Urothelium cell line (cell line): ENCODE results near the gene CBFA2T2.
"Not testable (repeated sequence)": the region's sequence is repeated elsewhere in the genome, so short reads cannot be mapped to it uniquely, and the experiment has no call there.

Source experiments
- DNase-seq: peaks from one replicate; pipeline ENCODE4 v3.0.0; 2011; ENCODE audit warnings: low spot score, mixed read lengths
- FAIRE-seq: peaks from 2 replicates; lab custom pipeline; 2011; peaks lifted over from hg19 to GRCh38; lab: Jason Lieb, UNC

The CBFA2T2 gene

GRCh38 chr20:33490023-33490933 lies at the start of gene CBFA2T2:
TSS of gene CBFA2T2 (plus strand) at chr20:33490096. CDS start at chr20:33490268, 172 bp downstream.
- DNase-seq: peak; percentile 80
- no peak for FAIRE-seq

- not testable (repeated sequence) for FAIRE-seq, DNase-seq
Measured at GRCh38 chr20:33440562-33440961, 49.3 kb upstream of the CBFA2T2 start.

DNA sequence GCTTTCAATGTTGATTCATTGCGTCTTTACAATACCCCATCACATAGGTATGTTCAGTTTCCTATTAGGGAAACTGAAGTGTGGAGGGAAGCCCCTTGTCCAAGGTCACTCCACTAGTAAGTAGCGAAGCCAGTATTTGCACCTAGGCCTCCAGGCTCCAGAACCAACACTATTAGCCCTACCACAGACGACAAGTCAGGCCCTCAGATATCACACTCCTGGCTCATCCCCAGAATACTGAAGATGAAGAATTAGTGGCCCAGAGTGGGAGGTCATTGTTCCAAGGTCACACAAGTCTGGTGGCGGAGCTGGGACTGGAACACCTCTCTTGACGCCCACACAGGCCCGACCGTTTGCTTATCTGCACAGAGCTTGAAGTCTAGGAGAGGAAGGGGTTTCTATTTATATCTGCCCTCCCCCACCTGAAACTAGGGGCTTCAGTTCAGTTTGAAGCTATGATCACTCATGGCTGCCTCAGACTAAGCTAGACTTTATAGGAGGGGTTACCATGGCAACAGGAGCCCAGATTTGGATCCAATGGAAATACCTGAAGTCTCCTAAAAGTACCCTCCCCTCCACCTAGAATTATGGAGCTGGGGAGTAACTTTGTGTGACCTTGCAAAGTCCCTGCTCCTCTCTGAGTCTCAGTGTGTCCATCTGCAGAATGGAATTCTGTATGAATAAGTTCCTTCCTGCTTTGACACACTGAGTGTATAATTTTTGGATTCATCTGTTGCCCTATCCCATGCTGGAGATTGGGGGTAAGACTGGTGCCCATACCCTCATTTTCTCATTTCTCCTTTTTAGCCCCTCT lies 48.5 kb upstream of the CBFA2T2 start:
- no peak for DNase-seq
- no peak for FAIRE-seq

GRCh38 chr20:33442136-33443005 lies 47.5 kb upstream of the CBFA2T2 start:
- DNase-seq: no peak
- FAIRE-seq: no peak

- DNase-seq: peak; percentile 64
Measured at GRCh38 chr20:33443006-33443511, 46.8 kb upstream of the CBFA2T2 start.

DNA sequence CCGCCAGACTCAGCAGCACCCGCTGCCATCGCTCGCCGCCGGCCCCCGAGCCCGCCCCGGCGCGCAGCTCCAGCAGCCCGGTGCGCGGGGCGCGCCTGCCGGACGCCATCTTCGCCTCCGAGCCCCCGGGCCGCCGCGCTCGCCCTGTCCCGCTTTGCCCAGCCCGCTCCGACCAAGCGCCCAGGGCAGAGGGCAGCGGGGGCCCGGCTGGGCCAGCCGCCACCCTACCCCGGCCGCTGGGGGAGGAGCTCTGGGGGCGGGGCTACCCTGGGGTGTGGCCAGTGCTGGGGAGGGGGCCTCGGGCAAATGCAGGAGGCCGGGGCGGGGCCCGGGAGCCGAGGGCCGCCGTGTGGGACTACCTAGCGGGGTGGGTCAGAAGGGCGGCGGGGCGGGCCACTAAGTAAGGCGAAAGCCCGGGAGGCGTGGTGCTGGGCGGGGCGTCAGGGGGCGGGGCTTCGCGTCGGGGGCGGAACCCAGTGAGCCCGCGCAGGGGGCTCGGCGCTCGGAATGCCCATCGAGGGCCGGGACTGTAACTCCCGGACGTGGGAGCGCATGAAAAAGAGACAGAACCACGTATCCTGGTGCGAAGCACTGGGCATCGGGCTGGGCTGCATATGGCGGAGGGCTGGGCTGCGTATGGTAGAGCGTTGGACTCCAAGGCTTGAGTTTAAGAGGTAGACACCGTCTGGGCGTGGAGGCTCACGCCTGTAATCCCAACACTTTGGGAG lies 46.2 kb upstream of the CBFA2T2 start, which contains the start of gene SNTA1:
SNTA1 (minus strand) TSS at position 252 of the 728 bp plus-strand sequence; CDS start at position 109, 143 bp downstream.
- FAIRE-seq (no peak), DNase-seq (peak; percentile 100)

More at GRCh38 chr20:33443006-33443511, 46.8 kb upstream of the CBFA2T2 start:
- no peak for FAIRE-seq

GRCh38 chr20:33444797-33445560 lies 44.9 kb upstream of the CBFA2T2 start:
- FAIRE-seq (no peak), DNase-seq (no peak)

- DNase-seq (no peak), FAIRE-seq (no peak)
Measured at GRCh38 chr20:33445881-33446625, 43.8 kb upstream of the CBFA2T2 start.

GRCh38 chr20:33450867-33451266 lies 39.0 kb upstream of the CBFA2T2 start:
- no peak for DNase-seq
- FAIRE-seq: no peak

DNA sequence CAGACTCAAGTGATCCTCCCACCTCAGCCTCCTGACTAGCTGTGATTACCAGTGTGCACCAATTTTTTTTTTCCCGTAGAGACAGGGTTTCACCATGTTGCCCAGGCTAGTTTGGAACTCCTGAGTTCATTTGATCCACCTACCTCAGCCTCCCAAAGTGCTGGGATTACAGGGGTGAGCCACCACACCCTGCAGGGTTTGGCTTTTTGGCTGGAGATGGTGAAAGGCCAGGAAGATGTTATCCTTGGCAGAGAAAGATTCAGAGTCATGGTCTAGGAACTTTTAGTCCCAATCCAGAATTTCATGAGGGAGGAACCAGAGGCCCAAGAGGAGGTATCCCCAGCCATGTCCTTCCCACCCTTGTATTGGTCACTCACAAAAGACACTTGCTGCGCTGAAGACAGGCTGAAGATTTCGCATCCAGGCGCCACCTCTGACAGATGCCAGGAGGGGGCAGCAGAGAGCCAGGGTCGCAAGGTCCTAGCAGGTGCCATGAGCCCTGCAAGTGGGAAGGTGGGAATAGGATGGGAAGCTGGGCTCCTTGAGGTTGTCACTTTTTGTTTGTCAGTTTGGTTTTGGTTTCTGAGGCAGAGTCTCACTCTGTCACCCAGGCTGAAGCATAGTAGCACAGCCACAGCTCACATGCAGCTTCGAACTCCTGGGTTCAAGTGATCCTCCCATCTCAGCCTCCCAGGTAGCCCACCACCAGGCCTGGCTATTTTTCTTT lies 32.8 kb upstream of the CBFA2T2 start:
- not testable (repeated sequence) for FAIRE-seq

GRCh38 chr20:33459599-33459998 lies 30.3 kb upstream of the CBFA2T2 start:
- no peak for FAIRE-seq

More for the DNA sequence above, 32.8 kb upstream of the CBFA2T2 start:
- DNase-seq: peak; percentile 87

DNA sequence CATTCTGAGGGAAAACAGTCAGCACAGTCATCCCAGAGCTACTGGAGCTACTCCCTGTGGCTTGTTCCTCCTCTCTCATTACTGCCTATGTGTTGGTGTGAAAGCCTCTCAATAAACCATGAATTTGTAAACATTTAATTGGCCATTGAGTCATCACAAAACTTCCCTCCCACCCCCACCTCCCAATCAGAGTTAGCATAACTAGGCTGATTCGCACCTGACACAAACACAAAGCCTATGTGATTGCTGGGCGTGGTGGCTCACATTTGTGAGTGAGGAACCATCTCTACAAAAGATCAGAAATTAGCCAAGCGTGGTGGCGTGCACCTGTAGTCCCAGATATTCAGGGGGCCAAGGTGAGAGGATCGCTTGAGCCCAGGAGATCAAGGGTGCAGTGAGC lies 29.2 kb upstream of the CBFA2T2 start:
- FAIRE-seq: no peak

More at GRCh38 chr20:33459599-33459998, 30.3 kb upstream of the CBFA2T2 start:
- DNase-seq: no peak

DNA sequence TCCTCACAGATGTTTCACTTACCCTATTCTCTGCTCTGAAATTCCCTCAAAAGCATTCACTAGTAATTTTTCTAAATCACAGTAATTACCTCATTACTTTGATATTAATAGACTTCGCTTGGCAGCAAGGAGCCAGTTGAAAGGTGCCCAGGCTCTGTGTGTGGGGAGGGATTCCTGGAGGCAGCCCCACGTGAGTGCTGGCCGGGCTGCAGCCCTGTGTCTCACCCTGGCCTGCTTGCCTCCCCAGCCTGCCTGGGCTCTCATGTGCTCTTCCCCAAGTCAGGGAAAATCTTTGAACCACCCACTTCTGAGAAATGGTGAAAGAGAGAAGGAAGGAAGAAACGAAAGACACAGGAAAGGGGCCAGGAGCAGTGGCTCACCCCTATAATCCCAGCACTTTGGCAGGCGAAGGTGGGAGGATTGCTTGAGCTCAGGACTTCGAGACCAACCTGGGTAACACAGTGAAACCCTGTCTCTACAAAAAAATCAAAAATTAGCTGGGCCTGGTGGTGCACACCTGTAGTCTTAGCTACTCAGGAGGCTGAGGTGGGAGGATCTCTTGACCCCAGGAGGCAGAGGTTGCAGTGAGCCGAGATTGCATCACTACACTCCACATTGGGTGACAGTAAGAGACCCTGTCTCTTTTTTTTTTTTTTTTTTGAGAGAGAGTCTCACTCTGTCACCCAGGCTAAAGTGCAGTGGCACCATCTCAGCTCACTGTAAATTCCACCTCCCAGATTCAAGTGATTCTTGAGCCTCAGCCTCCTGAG lies 26.4 kb upstream of the CBFA2T2 start:
- FAIRE-seq: no peak
- DNase-seq: no peak

More for the DNA sequence above, 29.2 kb upstream of the CBFA2T2 start:
- DNase-seq: no peak

- DNase-seq, FAIRE-seq: not testable (repeated sequence)
Measured at GRCh38 chr20:33464759-33465158, 25.1 kb upstream of the CBFA2T2 start.

GRCh38 chr20:33465481-33466302 lies 24.2 kb upstream of the CBFA2T2 start:
- DNase-seq: no peak

DNA sequence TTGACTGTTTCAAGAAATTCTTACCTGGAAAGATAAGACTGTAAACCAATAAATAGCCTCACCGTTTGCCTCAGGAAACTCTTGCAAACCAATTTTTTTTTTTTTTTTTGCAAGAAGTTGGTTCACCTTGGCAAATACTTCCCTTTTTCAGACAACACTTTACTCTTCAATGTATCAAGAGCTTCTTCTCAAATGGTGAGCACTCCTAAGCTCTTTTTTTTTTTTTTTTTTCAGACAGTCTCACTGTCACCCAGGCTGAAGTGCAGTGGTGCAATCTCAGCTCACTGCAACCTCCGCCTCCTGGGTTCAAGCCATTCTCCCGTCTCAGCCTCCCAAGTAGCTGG lies 23.6 kb upstream of the CBFA2T2 start:
- FAIRE-seq: no peak
- DNase-seq: no peak

More at GRCh38 chr20:33465481-33466302, 24.2 kb upstream of the CBFA2T2 start:
- FAIRE-seq: no peak
